ENCODE results near the gene B9D2.
A peak's percentile ranks its signal among the peaks of the same experiment; 100 is the strongest.
"Not testable (repeated sequence)": the region's sequence is repeated elsewhere in the genome, so short reads cannot be mapped to it uniquely, and the experiment has no call there.

The B9D2 gene

GRCh38 chr19:41354343-41354953 is 9.5 kb downstream of the B9D2 start:
- no peak for DNase-seq

GRCh38 chr19:41353466-41354342 is 10.2 kb downstream of the B9D2 start, which contains the start of gene TGFB1:
Gene TGFB1 (minus strand): TSS chr19:41353922. CDS start chr19:41353044, 878 bp downstream.
- DNase-seq, result peak; percentile 94

- peak; percentile 53 for DNase-seq
Measured at GRCh38 chr19:41352609-41353465, 11.1 kb downstream of the B9D2 start.

GRCh38 chr19:41352279-41352608 is 11.7 kb downstream of the B9D2 start:
- no peak for DNase-seq

GRCh38 chr19:41351339-41352245 is 12.4 kb downstream of the B9D2 start:
- DNase-seq, result peak; percentile 52

- peak; percentile 37 for DNase-seq
Measured at GRCh38 chr19:41350735-41351338, 13.1 kb downstream of the B9D2 start.

- not testable (repeated sequence) for DNase-seq
Measured at GRCh38 chr19:41346916-41347315, 17.0 kb downstream of the B9D2 start.

GRCh38 chr19:41344162-41344561 is 19.8 kb downstream of the B9D2 start:
- no peak for DNase-seq

- DNase-seq, result no peak
Measured at GRCh38 chr19:41341669-41342490, 22.1 kb downstream of the B9D2 start.

GRCh38 chr19:41339936-41340335 is 24.0 kb downstream of the B9D2 start:
- peak; percentile 91 for DNase-seq

GRCh38 chr19:41335467-41335866 is 28.5 kb downstream of the B9D2 start:
- DNase-seq, result no peak

- no peak for DNase-seq
Measured at GRCh38 chr19:41334793-41335192, 29.2 kb downstream of the B9D2 start.

GRCh38 chr19:41332468-41332867 is 31.5 kb downstream of the B9D2 start:
- no peak for DNase-seq

- no peak for DNase-seq
Measured at GRCh38 chr19:41332000-41332399, 31.9 kb downstream of the B9D2 start.

- DNase-seq, result no peak
Measured at GRCh38 chr19:41330946-41331678, 32.8 kb downstream of the B9D2 start.

GRCh38 chr19:41330481-41330880 is 33.5 kb downstream of the B9D2 start:
- DNase-seq, result no peak

- no peak for DNase-seq
Measured at GRCh38 chr19:41328842-41329225, 35.1 kb downstream of the B9D2 start.

GRCh38 chr19:41328157-41328841 is 35.6 kb downstream of the B9D2 start:
- no peak for DNase-seq

GRCh38 chr19:41327576-41328156 is 36.3 kb downstream of the B9D2 start:
- DNase-seq, result no peak
